OCI-LY7 (cell line): ENCODE data around the gene IGSF23.

Source experiments
- CTCF ChIP-seq: fragments of 200-600 bp; sonication (generic); conservative IDR thresholded peaks from 2 replicates; pipeline ENCODE4 v1.5.1; 2014; ENCODE audit warnings: mild to moderate bottlenecking, antibody characterized with exemption, low read length, moderate library complexity, mixed read lengths
- EZH2phosphoT487 ChIP-seq: fragments of 200-600 bp; sonication (generic); IDR thresholded peaks from 2 replicates; pipeline ENCODE4 v1.6.1; 2018; ENCODE audit warnings: low read depth, borderline replicate concordance, mild to moderate bottlenecking, mixed run types, antibody characterized with exemption, low read length, moderate library complexity, mixed read lengths

GRCh38 chr19:44571830-44572580, 41.4 kb upstream of the IGSF23 start:
- TF ChIP-seq CTCF (no peak), EZH2phosphoT487 (no peak)
